Measurements from ENCODE around the gene KLHDC3. TPM values are rescaled to one million over a fixed set of nuclear protein-coding genes. Genes with fewer than 3 reads are reported as not detected.

KLHDC3 gene
- total RNA-seq, 4 donors from 2014 or later: 39.1 to 77.3 (median 64.0) TPM

DNA sequence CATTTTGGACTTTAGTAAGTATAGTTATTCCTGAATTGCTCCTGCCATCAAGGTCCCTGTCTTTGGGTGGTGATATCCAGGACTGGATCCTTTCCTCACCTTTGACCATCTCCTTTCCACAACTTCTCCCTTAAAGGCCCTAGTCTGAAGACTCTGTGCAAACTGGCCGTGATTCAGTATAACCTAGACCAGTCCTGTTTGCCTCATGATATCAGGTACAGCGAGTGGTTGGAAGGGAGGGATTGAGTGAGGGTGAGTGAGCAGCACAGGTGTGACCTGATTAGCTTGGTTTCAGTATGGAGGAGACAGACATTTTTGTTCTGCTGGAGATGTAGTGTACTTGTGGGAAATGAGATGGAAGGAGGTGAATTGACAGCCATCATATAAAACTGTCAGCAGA is 5.1 kb downstream of the KLHDC3 start:
- TF ChIP-seq, protein P1, sequence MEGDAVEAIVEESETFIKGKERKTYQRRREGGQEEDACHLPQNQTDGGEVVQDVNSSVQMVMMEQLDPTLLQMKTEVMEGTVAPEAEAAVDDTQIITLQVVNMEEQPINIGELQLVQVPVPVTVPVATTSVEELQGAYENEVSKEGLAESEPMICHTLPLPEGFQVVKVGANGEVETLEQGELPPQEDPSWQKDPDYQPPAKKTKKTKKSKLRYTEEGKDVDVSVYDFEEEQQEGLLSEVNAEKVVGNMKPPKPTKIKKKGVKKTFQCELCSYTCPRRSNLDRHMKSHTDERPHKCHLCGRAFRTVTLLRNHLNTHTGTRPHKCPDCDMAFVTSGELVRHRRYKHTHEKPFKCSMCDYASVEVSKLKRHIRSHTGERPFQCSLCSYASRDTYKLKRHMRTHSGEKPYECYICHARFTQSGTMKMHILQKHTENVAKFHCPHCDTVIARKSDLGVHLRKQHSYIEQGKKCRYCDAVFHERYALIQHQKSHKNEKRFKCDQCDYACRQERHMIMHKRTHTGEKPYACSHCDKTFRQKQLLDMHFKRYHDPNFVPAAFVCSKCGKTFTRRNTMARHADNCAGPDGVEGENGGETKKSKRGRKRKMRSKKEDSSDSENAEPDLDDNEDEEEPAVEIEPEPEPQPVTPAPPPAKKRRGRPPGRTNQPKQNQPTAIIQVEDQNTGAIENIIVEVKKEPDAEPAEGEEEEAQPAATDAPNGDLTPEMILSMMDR (IDR thresholded peaks at IDR 0.05; ENCODE audit: low read depth): no peak

DNA sequence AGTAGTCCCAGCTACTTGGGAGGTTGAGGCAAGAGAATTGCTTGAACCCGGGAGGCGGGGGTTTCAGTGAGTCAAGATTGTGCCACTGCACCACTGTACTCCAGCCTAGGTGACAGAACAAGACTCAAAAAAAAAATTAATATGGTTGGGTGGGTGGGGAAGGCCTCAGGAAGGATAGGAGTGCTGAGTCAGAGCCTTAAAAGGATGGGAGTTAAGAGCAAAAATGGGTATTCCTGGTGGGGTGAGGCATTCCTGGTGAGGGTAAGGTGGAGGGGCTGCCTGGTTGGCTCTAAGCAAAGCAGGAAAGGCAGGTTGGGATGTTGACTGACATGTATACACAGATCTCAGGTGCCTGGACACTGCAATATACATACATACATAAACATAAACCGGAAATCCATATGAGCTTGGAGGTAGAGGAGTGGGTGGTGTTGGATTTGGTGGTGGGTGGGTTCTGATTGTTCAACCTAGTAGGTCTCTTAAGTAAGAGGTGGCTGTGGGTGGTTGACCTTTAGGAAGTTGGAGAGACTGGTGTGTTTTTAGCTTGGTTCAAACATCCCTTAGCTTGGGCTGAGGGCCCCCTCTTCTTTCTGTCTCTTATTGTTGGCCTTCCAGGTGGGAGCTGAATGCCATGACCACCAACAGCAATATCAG is 6.1 kb downstream of the KLHDC3 start:
- TF ChIP-seq, protein P1 (IDR thresholded peaks at IDR 0.05; ENCODE audit: low read depth): no peak

DNA sequence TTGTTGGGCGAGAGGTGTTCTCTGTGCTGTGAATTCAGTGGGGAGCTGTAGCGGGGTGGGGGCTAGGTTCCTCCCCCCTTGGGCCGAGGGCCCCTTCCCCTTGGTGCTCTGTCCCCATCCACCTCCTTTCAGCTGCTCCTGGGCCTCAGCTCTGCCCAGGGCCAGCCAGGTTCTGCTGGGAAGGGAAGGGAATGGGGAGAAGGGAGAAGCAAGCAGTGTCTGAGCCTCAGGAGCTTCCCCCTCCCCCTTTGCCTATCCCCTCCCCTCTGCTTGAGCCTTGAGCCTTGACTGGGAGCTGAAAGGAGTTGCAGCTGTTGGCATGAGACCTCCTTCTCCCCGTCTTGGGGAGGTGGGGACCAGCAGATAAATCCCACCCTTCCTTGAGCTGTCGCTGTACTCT is 6.8 kb downstream of the KLHDC3 start:
- TF ChIP-seq, protein P1 (IDR thresholded peaks at IDR 0.05; ENCODE audit: low read depth): no peak

DNA sequence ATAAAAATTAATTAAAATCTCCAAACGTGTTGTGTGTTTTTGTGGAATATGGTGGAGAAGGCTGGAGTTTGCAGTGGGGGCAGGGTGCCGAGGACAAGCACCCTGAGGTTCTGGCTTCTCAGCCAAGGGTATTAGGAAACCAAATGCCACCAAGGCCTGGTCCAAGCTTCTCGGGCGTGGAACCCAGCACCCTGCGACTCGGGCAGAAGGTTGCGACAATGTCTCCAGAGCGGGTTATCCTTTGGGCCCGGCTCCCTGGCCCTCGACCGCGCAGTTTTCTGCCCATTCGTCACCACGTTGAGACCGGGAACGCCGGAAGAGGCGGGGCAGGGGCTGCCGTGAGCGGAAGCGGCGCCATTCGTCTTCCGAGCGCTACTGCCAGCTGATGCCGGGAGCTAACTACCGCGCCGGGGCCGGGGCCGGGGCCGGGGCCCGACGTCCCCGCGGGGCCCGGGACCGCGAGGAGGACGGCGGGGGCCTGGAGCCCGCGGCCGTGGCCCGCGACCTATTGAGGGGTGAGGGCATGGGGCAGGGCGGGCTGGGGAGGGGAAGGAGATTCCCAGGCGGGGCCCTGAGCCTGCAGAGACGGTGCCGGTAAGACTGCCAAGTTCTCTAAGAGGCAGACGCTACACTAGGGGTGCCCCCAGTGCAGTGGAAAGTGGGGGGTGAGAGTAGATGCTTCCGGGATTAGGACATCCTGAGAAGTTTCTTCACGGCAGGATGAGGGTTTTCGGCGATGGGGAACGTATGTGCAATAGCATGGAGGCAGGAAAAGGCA is 7.4 kb downstream of the KLHDC3 start, which contains the start of gene RRP36:
TSS of gene RRP36 (plus strand) at position 354 of the 778 bp plus-strand sequence. CDS start at position 386, 32 bp downstream.
- TF ChIP-seq, protein P1 (IDR thresholded peaks at IDR 0.05; ENCODE audit: low read depth): no peak

DNA sequence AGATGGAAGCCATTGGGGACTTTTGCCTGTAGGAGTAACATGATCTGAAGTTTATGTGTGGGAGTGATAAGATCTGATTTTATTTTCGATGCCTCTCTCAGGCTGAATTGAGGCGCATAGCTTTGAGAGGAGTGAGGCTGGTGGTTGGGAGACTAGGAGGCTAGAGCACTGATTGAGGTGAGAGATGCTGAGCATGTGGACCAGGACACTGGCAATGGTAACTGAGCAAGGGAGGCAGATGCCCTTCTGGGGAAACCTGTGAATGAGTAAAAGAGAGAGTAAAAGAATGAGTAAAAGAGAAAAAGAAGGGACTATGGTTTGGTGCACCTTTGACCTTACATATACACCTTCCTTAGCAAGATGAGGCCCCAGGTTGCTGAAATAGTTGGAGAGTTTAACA is 10.4 kb downstream of the KLHDC3 start:
- TF ChIP-seq, protein P1 (IDR thresholded peaks at IDR 0.05; ENCODE audit: low read depth): no peak

DNA sequence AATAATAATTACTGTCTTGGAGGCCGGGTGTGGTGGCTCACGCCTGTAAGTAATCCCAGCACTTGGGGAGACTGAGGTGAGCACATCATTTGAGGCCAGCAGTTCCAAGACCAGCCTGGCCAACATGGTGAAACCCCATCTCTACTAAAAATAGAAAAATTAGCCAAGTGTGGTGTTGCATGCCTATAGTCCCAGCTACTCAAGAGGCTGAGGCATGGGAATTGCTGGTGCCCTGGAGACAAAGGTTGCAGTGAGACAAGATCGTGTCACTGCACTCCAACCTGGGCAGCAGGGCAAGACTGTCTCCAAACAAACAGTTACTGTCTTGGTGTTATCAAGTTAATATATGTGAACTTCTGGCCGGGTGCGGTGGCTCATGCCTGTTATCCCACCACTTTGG is 12.3 kb downstream of the KLHDC3 start:
- TF ChIP-seq, protein P1 (IDR thresholded peaks at IDR 0.05; ENCODE audit: low read depth): no peak

DNA sequence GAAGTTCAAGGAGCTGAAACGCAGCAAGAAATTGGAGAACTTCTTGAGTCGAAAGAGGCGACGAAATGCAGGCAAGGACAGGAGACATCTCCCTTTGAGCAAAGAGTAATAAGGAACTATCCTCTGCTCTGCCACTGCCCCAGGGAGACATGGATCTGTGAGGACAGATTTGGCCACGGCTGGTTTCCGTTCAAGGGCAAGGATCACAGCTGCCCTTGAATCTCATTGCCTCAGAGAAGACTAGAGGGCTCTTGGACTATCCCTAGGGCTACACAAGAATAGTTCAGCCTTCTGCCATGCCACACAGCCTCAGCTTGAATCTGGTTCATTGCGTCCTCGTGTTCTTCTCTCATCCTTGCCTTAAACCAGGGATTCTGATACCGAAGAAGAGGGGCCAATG is 15.1 kb downstream of the KLHDC3 start:
- TF ChIP-seq, protein P1 (IDR thresholded peaks at IDR 0.05; ENCODE audit: low read depth): no peak

Data from subcutaneous adipose tissue (tissue), 4 donors.